IPS-18c (cell line): ENCODE data around the gene PERM1.

ENCODE experiments used
- H3K4me3 ChIP-seq: 2 replicates; pipeline ENCODE4 v1.7.0; 2013; ENCODE audit warnings: low read depth, mild to moderate bottlenecking, low read length, moderate library complexity; ENCODE audit not compliant: insufficient read depth
- H3K9me3 ChIP-seq: one replicate; pipeline ENCODE4 v1.6.1; 2013; ENCODE audit warnings: mild to moderate bottlenecking, low read length, moderate library complexity; ENCODE audit not compliant: control insufficient read depth, insufficient read depth

PERM1 gene

GRCh38 chr1:963301-963651, 18.6 kb downstream of the PERM1 start:
- Histone ChIP-seq H3K9me3 (peaks cover 2% of the 10 kb centered on the region), H3K4me3 (no peak overlapping the region)

- Histone ChIP-seq H3K4me3 (no peak overlapping the region), H3K9me3 (no peaks in the 10 kb centered on the region)
These were observed 19.3 kb downstream of the PERM1 start for GRCh38 chr1:962381-963300.

DNA sequence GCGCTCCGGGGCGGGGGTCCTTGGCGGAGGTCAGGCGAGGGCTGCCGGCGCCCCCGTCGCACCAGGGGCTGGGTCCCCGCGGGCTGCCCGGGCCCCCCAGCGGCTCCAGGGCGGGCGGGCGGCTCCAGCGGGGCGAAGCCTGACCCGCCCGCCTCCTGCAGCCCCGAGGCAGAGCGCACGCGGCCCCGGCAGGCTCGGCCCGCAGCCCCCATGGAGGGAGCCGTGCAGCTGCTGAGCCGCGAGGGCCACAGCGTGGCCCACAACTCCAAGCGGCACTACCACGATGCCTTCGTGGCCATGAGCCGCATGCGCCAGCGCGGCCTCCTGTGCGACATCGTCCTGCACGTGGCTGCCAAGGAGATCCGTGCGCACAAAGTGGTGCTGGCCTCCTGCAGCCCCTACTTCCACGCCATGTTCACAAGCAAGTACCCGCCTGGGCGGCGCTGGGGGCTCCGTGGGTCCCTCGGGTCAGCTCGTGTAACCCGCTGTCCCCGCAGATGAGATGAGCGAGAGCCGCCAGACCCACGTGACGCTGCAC, 20.7 kb downstream of the PERM1 start:
- Histone ChIP-seq H3K4me3 (peak overlapping the region; percentile 59), H3K9me3 (no peaks in the 10 kb centered on the region)

GRCh38 chr1:960363-961131, 21.3 kb downstream of the PERM1 start, which contains the start of gene KLHL17:
KLHL17 (plus strand) TSS chr1:960584; CDS start chr1:960694, 110 bp downstream.
- no peaks in the 10 kb centered on the region for H3K9me3 ChIP-seq
- H3K4me3 ChIP-seq: peak within 1 kb of the TSS; percentile 59

DNA sequence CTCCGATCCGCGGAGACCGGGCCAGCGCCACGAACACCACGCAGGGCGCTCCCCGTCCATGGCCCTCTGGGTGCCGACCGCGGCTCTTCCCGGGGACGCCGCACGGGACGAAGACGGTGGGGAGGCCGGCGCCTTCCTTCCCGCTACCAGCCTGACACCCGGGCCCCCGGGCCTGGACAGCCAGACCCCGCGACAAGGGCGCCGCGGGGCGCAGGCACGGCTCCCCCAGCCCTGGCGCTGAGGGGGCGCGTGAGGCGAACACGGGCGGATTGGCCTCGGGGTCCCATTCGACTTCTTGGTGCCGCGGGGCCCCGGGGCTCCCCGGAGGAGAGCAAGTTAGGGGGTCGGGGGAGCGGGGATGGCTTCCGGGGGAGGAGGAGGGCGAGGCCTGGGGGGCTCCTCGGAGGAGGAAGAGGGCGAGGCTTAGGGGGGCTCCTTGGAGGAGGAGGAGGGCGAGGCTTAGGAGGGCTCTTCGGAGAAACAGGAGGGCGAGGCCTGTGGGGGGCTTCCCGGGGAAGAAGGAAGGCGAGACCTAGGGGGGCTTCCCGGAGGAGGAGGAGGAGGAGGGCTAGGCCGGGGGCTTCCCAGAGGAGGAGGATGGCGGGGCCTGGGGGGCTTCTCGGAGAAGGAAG, 22.0 kb downstream of the PERM1 start:
- peak overlapping the region; percentile 59 for H3K4me3 ChIP-seq
- H3K9me3 ChIP-seq: no peaks in the 10 kb centered on the region

DNA sequence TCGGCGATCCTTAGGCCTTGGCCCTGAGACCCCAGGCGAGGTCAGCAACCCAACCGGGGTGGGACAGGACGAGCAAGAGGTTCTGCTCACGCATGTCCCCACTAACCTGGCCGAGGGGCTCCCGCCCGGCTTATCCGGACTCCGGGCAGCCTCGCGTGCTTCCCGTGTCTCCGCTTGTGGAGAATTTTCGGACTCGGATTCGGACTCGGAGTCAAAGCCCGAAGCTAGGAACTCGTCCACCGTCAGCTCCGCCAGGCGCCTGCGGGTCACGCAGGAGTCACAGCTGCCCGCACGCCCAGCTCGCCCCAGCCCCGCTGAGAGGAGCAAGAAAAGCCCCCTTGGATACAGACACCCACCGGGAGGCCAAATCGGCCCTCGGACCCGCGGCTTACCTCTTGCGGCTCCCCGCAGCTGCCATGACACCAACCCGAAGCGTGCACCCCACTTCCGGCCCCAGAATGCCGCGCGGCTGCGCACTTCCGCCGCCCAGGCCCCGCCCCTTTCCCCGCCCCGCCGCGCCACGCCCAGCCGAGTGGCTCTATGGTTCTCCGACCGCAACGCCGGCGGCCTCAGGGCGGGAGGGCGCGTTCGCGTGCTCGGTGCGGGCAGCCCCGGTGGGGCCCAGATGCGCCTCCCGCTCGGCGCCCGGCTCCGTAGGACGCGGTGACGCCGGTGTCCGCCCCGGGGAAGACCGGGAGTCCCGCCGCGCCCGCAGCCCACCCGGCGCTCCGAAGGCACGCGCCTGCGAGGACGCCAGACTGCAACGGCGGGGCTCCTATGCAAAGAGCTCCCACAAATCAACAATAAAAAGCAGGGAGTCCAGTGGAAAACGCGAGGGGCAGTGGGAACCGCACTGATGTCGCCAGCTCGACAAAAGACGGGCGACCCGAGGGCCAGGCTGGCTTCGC, 22.8 kb downstream of the PERM1 start, which contains the start of gene NOC2L:
TSS of gene NOC2L (minus strand) at position 434 of the 908 bp plus-strand sequence. CDS start at position 418, 16 bp downstream.
- H3K4me3 ChIP-seq: peak within 1 kb of the TSS; percentile 98
- no peaks in the 10 kb centered on the region for H3K9me3 ChIP-seq

DNA sequence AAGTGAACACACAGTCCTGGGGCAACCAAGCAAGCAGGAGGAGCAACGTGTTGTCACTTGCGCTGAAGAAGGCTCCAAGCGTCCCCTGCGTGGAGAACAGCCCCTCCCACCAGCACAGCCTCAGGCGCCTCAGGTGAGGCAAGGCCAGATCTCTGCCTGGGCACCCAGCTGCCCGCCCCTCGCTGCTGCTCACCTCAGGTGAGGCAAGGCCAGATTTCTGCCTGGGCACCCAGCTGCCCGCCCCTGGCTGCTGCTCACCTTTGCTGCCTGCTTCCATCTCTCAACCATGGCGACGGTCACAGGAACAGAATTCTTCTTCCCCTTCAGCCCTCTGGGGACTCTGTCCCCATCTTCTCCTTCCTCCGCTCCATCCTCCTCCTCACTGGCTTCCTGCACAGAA, 25.3 kb downstream of the PERM1 start:
- H3K9me3 ChIP-seq: no peaks in the 10 kb centered on the region

GRCh38 chr1:955474-955873, 26.4 kb downstream of the PERM1 start:
- Histone ChIP-seq H3K9me3 (no peaks in the 10 kb centered on the region), H3K4me3 (no peak overlapping the region)

More for the DNA sequence above, 25.3 kb downstream of the PERM1 start:
- no peak overlapping the region for H3K4me3 ChIP-seq

GRCh38 chr1:954927-955326, 27.0 kb downstream of the PERM1 start:
- no peaks in the 10 kb centered on the region for H3K9me3 ChIP-seq
- no peak overlapping the region for H3K4me3 ChIP-seq

- Histone ChIP-seq H3K9me3 (no peaks in the 10 kb centered on the region), H3K4me3 (no peak overlapping the region)
These were observed 28.2 kb downstream of the PERM1 start for GRCh38 chr1:953524-954320.

- no peaks in the 10 kb centered on the region for H3K9me3 ChIP-seq
- H3K4me3 ChIP-seq: no peak overlapping the region
These were observed 29.3 kb downstream of the PERM1 start for GRCh38 chr1:952603-953002.

DNA sequence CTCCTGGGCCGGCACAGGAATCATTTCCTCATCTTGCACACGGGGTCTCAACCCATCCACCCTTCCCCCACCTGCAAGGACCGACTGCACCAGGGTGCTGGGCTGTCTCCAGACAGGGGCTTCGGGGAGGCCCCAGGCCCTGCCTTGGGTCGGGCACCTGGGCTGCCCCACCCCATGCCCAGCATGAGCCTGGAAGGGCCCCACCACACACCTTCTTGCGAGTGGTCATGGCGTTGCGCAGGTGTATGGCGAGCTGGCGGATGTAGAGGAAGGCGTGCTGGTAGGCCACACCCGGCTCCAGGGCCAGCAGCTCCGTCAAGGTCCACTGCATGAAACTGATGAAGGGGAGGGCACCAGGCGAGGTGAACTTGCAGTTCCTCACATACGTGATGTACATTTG, 29.7 kb downstream of the PERM1 start:
- H3K4me3 ChIP-seq: no peak overlapping the region
- H3K9me3 ChIP-seq: no peaks in the 10 kb centered on the region

DNA sequence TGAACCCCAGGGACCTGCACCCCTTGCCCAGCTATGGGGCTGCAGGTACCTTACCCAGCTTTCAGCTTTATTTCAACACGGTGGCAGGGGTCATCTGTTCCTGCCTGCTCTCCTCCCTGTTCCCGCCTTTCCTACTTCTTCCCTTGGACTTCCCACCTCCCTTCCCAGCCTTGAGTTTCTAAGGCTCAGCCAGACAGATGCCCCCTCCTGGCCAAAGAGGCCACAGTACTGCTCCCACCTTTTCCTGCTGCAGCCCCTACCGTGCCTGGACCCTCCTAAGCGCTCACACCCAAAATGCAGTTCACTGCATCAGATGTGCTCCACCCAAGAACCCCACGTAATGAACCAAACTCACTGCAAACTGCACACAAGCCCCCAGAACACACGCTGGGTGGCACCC, 30.5 kb downstream of the PERM1 start:
- H3K9me3 ChIP-seq: no peaks in the 10 kb centered on the region
- H3K4me3 ChIP-seq: no peak overlapping the region

DNA sequence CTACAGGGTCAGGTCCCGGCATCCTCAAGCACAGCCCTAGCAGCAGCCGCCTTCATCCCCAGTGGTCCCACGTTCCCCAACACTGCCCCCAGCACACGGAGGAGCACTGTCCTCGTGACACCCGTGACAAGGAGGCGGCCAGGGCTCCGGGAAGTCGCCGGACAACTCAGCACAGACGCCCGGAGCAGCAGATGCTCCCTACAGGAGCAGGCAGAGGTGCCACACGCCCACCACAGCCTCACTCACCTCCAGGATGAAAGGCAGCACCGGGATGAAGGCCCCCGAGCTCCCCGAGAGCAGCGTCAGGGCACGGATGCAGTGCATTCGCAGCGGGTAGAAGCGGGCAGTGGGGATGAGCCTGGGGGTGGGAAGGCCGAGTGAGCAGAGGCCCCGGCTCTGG, 31.0 kb downstream of the PERM1 start:
- Histone ChIP-seq H3K9me3 (no peaks in the 10 kb centered on the region), H3K4me3 (no peak overlapping the region)

GRCh38 chr1:950268-950667, 31.6 kb downstream of the PERM1 start:
- Histone ChIP-seq H3K9me3 (no peaks in the 10 kb centered on the region), H3K4me3 (no peak overlapping the region)

DNA sequence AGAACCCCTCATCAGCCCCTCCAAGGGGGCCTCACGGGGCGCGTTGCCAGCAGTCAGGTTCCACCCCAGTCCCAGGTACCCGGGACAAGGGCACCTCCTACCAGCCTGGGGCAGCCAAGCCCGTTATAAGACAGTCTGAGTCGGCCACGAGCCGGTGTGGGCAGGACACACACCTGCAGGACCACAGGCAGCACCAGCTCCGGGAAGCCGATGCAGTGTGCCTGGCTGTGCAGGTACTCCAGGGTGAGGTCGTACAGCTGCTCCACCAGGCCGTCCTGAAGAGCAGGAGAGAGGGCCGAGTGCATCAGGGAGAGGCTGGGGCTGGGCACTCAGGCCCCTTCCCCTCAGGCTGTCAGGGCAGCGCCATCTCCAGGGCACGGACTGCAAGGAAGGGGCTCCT, 33.9 kb downstream of the PERM1 start:
- Histone ChIP-seq H3K9me3 (no peaks in the 10 kb centered on the region), H3K4me3 (no peak overlapping the region)
